ENCODE data around the gene RNF125. TPM values are rescaled to one million over a fixed set of nuclear protein-coding genes. Genes with fewer than 3 reads are reported as not detected.

The RNF125 gene
- 2.0 and 4.8 TPM in 2 replicates for total RNA-seq

GRCh38 chr18:32018331-32019250 lies at the start of gene RNF125:
Gene RNF125, plus strand, starts transcription at chr18:32018825. Its CDS starts 39 bp downstream, at chr18:32018864.

GRCh38 chr18:32091724-32092421 lies 73.2 kb downstream of the RNF125 start, which contains the start of gene RNF138:
Gene RNF138, plus strand, starts transcription at chr18:32091874. Its CDS starts 903 bp downstream, at chr18:32092777.

Other genes starting within 250 kb of the RNF125 start
- 37.2 and 53.0 TPM in 2 replicates for gene TRAPPC8, start 75.7 kb upstream of the RNF125 start, total RNA-seq
- gene RNF138, start 73.0 kb downstream of the RNF125 start, total RNA-seq = 34.3 and 35.3 TPM in 2 replicates
- gene MEP1B, start 171.2 kb downstream of the RNF125 start, total RNA-seq = not detected in 2 replicates

Measured in vein endothelial cell (primary cell).